Measurements from ENCODE around the gene EXOSC10.
"Not testable (repeated sequence)": the region's sequence is repeated elsewhere in the genome, so short reads cannot be mapped to it uniquely, and the experiment has no call there.

EXOSC10 gene

DNA sequence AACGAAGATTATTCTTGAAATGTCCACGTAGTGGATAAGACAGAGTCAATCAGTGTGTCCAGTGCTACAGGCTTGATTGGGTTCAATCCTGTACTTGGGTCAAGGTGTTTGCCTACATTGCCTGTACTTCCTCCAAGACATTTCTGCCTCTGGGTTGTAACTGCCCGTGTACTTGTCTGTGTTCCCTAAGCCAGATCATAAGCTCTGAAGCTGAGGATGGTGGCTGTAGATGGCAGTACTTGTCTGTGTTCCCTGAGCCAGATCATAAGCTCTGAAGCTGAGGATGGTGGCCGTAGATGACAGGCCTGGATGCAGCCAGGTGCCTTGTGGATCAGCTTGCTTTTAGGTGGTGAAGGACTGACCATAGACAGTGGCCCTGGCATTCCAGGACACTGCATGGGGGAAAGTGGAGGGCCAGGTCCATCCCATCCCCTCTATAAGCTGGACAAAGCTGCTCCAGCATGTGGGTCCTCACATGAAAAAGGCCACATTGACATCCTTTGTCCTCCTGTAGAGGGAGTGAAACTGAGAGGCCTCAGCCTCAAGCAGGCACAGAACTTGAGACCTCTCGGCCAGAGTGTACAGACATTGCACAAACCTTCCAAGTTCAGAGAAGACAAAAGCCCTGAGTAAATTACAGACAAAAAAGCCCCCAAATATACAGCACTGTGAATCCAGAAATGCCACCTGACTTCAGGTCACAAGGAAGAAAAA is 37.9 kb downstream of the EXOSC10 start:
- no peak for DNase-seq (ENCODE audit: low read depth in 3 of 3, low spot score in 1 of 3)

- peak; percentile 59 to 88 (median 83) for DNase-seq (ENCODE audit: low read depth in 3 of 3, low spot score in 1 of 3)
Measured at GRCh38 chr1:11059968-11060830, 39.5 kb downstream of the EXOSC10 start, which contains the start of gene SRM. Gene SRM, minus strand, starts transcription at chr1:11060018. Its CDS starts 75 bp downstream, at chr1:11059943.

- DNase-seq (ENCODE audit: low read depth in 3 of 3, low spot score in 1 of 3), result peak in 1 of 3 donors; percentile 15
Measured at GRCh38 chr1:11059155-11059967, 40.3 kb downstream of the EXOSC10 start.

GRCh38 chr1:11058595-11059154 is 41.0 kb downstream of the EXOSC10 start:
- DNase-seq (ENCODE audit: low read depth in 3 of 3, low spot score in 1 of 3), result no peak

GRCh38 chr1:11058026-11058425 is 41.6 kb downstream of the EXOSC10 start:
- DNase-seq (ENCODE audit: low read depth in 3 of 3, low spot score in 1 of 3), result no peak

GRCh38 chr1:11057477-11057876 is 42.2 kb downstream of the EXOSC10 start:
- no peak for DNase-seq (ENCODE audit: low read depth in 3 of 3, low spot score in 1 of 3)

- DNase-seq (ENCODE audit: low read depth in 3 of 3, low spot score in 1 of 3), result no peak
Measured at GRCh38 chr1:11056504-11056903, 43.2 kb downstream of the EXOSC10 start.

DNA sequence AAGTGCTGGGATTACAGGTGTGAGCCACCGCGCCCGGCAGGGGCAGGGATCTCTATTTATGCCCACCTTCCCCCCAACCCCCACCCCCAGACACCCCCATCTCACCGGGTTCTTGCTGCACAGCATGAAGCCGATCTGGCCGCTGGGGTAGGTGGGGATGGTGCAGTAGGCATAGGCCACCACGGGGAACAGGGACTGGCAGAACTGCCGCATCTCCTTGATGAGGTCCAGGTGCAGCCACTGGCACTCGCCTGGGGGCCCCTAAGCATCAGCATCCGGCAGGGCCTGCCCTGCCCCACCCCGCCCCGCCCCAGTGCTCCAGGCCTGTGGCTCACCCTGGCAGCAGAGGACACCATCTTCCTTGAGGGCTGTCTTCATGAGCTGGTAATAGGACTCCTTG is 44.0 kb downstream of the EXOSC10 start:
- no peak for DNase-seq (ENCODE audit: low read depth in 3 of 3, low spot score in 1 of 3)

- no peak for DNase-seq (ENCODE audit: low read depth in 3 of 3, low spot score in 1 of 3)
Measured at GRCh38 chr1:11054666-11055065, 45.0 kb downstream of the EXOSC10 start.

DNA sequence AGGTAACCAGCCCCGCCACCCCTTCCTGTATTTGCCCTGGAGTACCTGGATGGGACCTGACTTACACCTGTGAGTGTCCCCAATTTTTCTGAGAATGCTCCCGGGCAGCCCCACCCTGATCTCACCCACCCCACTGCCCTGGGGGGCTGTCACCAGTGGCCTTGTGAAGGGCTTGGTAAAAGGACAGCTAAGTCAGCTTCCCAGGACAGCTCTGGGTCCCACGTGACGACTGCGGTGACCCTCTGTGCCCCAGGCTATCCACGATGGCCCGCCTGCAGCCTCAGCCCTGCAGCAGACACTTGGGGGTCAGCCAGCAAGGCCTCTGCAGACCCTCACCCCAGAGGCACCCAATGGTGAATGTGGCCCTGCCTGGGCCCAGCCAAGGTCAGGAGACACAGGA is 45.5 kb downstream of the EXOSC10 start:
- no peak for DNase-seq (ENCODE audit: low read depth in 3 of 3, low spot score in 1 of 3)

DNA sequence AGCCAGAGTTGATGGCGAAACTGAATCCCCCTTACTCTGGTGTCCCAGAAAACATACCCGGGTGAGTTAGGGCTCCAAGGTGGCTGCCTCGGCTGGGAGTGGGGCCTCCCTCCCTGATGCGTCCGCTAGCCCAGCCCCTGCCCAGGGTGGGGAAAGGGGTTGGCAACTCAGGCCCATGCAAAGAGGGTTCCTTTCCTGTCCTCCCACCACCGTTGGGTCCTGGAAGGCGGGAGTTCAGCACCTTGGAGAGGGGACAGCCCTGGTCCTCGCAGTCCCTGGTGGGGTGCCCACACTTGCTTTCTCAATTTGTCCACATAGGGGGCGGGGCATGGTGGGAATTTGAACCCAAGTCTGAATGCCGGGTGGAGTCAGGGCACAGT is 45.9 kb downstream of the EXOSC10 start:
- no peak for DNase-seq (ENCODE audit: low read depth in 3 of 3, low spot score in 1 of 3)

DNA sequence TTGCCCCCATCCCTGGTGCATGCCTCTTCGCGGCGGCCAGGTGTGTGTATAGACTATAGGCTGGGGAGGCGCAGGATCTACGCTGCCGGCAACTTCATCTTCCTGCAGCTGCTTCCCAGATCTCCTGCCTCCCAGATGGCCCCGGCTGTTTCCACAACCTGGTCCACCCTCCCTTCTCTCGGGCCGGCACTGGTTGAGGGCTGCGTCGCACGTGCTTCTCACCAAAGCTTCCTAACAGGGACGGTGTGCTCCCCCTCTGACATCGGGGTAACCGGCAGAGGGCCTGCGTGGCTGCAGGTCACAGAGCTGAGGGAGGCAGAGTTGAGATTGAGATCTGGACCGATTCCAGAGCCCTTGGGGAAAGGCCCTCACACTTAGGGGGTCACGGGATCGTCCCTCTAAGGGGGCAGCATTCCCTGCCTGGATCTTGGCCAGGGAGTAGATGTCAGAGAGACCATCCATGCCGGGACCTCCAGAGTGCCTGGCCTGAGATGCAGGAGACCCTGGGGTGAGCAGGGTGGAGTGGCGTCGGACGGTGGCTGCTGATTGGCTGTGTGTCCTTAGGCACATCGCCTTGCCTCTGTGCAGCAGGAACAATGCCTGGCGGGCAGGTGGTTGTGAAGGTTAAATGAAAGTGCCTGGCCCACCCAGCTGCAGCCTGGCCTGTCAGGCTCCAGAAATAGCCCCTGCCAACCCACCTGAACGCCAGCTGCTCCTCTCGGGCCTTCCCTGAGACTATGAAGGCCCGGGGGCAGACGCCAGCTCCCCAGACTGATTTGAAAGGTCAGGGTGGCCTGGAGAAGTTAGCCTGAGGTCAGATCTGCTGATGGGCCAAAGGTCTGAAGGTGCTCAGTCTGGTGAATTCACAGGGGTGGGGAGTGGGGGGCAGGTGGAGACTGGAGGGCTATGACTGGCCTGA is 46.6 kb downstream of the EXOSC10 start:
- peak in 1 of 3 donors; percentile 18 for DNase-seq (ENCODE audit: low read depth in 3 of 3, low spot score in 1 of 3)

GRCh38 chr1:11051781-11052511 is 47.7 kb downstream of the EXOSC10 start:
- DNase-seq (ENCODE audit: low read depth in 3 of 3, low spot score in 1 of 3), result no peak

DNA sequence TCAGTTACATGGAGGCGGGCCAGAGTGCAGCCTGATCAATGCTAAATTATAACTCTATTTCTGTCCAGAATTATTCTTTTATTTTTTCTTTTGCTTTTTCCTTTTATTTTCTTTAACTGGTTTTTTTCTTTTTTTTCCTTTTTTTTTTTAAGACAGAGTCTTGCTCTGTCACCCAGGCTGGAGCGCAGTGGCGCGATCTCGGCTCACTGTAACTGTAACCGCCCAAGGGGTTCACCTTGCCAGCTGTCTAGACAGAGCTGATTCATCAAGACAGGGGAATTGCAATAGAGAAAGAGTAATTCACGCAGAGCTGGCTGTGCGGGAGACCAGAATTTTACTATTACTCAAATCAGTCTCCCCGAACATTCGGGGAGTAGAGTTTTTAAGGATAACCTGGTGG is 48.5 kb downstream of the EXOSC10 start:
- DNase-seq (ENCODE audit: low read depth in 3 of 3, low spot score in 1 of 3), result not testable (repeated sequence)

DNA sequence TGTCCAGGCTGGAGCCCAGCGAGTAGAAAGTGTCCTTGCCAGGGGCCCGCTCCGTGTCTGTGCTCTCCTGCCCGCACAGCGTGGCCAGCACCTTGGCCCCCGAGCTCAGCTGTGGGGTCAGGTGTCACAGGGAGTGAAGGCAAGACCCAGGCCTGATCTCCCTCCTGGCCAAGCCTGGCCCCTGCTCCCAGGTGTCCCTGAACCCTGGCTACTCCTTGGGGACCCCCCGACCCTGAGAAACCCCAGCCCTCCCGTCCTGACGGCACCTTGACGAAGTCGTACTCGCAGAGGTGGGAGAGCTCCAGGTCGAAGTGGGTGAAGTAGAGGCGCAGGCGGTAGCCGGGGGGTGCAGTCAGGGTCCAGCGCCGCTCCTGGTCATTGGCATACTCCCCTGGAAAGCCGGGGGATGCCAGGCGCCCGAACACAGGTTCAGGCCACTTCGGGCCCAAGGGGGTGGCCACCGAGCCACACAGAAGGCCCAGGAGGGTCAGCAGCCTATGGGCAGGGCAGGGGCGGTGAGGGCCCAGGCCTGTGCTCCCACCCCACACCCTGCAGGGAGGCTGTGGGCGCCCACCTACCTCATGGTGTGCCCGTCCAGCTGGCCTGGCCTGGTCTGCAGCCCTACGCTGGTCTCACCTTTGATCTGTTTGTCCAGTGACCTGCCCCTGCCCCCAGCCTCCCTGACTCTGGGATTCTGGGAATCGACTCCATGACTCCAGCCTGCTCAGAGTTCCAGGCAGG is 52.9 kb downstream of the EXOSC10 start, which contains the start of gene MASP2:
MASP2 (minus strand) TSS at position 615 of the 741 bp plus-strand sequence; CDS start at position 583, 32 bp downstream.
- DNase-seq (ENCODE audit: low read depth in 3 of 3, low spot score in 1 of 3), result no peak

- no peak for DNase-seq (ENCODE audit: low read depth in 3 of 3, low spot score in 1 of 3)
Measured at GRCh38 chr1:11046270-11046566, 53.5 kb downstream of the EXOSC10 start.

- DNase-seq (ENCODE audit: low read depth in 3 of 3, low spot score in 1 of 3), result no peak
Measured at GRCh38 chr1:11045428-11046269, 54.0 kb downstream of the EXOSC10 start.
